Stimulated activated naive CD8-positive, alpha-beta T cell treated with anti-CD3 and anti-CD28 coated beads, Interleukin-15, amount 100 ng/mL, for 72 hours (primary cell): Measurements from ENCODE around the gene SEMA4F.
A peak's percentile ranks its signal among the peaks of the same experiment; 100 is the strongest.

Experiments used
- ATAC-seq: fragments of 150-1000 bp; cut with Tn5 transposase; 2 replicates; pipeline ENCODE4 v1.10.0; 2021; ENCODE audit warnings: mild to moderate bottlenecking, moderate library complexity
- DNase-seq, 2 donors: peaks; one replicate each; pipeline ENCODE4 v3.0.0; 2021 to 2022
- H3K27ac Mint-ChIP-seq, 2 donors: one replicate each; pipeline ENCODE4 v1.8.0; 2022; ENCODE audit warnings: mild to moderate bottlenecking in 2 of 2, mixed read lengths in 2 of 2, moderate library complexity in 2 of 2
- H3K27me3 Mint-ChIP-seq: one replicate; pipeline ENCODE4 v1.8.0; 2022; ENCODE audit warnings: mixed read lengths
- H3K4me1 Mint-ChIP-seq: one replicate; pipeline ENCODE4 v1.8.0; 2022; ENCODE audit warnings: mild to moderate bottlenecking, mixed read lengths
- H3K4me3 Mint-ChIP-seq, 2 donors: one replicate each; pipeline ENCODE4 v1.8.0; 2022; ENCODE audit warnings: mild to moderate bottlenecking in 2 of 2, mixed read lengths in 2 of 2, moderate library complexity in 1 of 2
- H3K9me3 Mint-ChIP-seq, 2 donors: one replicate each; pipeline ENCODE4 v1.8.0; 2022; ENCODE audit warnings: mixed read lengths in 2 of 2

SEMA4F gene

DNA sequence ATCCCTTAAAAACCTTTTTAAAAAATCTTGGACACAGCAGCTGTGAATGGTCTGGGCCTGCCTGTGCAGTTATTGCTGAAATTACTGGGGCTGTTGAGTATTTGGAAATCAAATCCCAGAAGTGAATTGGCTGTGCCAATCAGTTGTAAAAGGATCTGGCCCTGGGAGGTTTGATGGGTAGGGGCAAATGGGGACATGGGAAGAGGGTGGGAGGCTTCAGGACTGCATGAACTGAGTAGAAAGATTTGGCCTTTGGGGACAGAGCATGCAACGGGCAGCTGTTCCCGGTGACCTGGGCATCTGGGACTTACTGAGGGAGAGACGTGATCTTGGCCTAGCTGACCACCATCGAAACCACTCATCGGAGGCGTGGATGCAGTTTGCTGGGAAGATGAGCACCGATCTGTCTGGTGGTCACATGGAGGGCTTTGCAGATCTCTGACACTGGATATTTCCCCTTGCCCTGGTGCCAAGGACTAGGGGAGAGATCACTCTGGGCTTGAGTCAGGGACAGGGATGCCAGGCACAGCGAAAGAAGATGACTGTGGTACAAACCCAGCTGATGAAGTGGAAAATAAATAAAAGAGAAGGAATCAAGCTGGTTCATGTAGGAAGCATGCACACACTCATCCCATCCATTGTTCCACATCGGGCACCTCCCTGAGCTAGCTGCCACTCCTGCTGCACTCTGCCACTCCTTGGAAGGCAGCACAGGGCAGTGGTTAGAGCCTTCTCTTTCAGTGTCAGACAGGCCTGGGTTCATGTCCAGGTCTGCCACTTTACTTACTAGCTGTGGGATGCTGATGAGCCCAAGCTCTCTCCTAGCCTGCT is 58.4 kb downstream of the SEMA4F start:
- no peak for ATAC-seq
- H3K4me1 Mint-ChIP-seq: no peaks in the 10 kb centered on the region
- H3K27me3 Mint-ChIP-seq: no peaks in the 10 kb centered on the region
- H3K4me3 Mint-ChIP-seq: no peak overlapping the region
- H3K27ac Mint-ChIP-seq: no peak overlapping the region
- H3K9me3 Mint-ChIP-seq: no peaks in the 10 kb centered on the region
- DNase-seq: no peak

DNA sequence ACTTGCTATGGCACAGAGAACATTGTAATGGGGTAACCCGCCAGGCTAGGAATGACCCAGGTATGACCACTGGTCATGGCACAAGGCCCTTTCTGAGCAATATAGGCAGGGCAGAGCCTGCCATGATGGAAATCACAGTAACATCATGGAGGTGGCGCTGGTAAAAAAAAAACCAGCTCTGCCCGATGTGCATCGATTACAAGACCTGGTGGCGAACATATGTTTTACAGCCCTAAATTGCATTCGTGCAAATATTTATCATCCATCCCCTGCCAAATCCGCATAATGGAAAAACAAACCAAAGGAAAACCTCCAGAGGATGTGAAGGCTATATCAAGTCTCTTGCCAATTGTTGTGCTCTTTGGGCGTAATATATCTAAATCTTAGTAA is 60.6 kb downstream of the SEMA4F start:
- Mint-ChIP-seq H3K9me3 (no peaks in the 10 kb centered on the region), H3K4me1 (no peaks in the 10 kb centered on the region), H3K27me3 (no peaks in the 10 kb centered on the region), H3K4me3 (peak overlapping the region; percentile 84 to 88), H3K27ac (no peak overlapping the region)
- no peak for DNase-seq
- ATAC-seq: no peak

DNA sequence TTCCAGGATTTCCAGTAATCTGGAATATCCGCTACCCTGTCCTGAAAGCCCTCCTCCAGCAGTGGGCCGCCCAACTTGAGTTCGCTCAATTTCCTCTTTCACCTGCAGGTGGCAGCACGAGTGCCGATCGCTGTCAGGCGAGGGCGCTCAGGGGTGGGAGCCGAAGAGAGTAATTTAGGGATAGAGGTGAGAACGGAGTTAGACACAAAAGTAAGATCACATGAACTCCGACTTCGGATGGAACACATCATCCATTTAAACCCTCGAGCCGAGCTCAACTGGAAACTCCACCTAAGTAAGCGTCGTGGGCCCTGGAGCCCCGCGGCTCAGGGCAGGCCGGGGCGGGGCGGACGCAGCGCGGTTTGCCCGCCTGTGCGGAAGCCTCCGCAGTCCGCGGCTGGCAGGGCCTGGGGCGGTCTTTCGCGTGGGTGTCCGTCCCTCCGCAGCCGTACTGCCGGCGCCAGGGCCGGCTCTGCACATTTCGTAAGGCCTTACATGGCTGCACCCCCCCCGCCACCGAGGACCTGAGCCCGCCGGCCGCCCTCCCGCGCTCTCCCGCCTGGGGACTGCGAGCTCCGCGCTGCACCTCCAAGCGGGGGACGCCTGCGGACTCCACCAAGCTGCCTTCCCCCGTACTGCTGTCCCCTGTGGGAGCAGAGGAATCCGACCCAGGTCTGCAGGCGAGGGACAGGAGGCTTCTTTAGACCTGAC is 61.2 kb downstream of the SEMA4F start:
- Mint-ChIP-seq H3K4me3 (peak overlapping the region; percentile 84 to 88), H3K27me3 (no peaks in the 10 kb centered on the region), H3K4me1 (no peaks in the 10 kb centered on the region), H3K27ac (no peak overlapping the region), H3K9me3 (no peaks in the 10 kb centered on the region)
- DNase-seq (peak; percentile 80 to 81), ATAC-seq (peak; percentile 92)

DNA sequence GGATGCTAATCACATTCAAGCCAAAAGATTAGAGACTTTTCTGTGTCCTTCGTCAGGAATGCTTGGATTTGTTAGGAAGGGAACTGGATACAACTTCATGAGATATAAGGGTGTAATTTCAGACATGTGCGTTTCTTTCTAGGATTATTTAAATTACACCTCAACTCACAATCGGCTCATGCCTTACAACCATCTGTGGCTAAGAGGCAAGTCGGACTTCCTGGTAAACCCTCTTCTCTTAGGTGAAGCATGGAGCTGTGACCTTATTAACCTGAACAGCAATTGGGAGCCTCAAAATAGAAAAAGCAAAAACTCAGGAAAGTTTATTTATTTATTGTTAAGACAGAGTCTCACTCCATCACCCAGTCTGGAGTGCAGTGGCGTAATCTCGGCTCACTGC is 61.8 kb downstream of the SEMA4F start:
- Mint-ChIP-seq H3K9me3 (no peaks in the 10 kb centered on the region), H3K4me1 (no peaks in the 10 kb centered on the region), H3K4me3 (peak overlapping the region; percentile 79), H3K27ac (no peak overlapping the region), H3K27me3 (no peaks in the 10 kb centered on the region)
- no peak for ATAC-seq
- DNase-seq: no peak

- Mint-ChIP-seq H3K4me3 (no peak overlapping the region), H3K27me3 (peaks cover 8% of the 10 kb centered on the region), H3K9me3 (no peaks in the 10 kb centered on the region), H3K27ac (no peak overlapping the region), H3K4me1 (no peaks in the 10 kb centered on the region)
- ATAC-seq: no peak
- no peak for DNase-seq
Measured at GRCh38 chr2:74719066-74719465, 65.0 kb downstream of the SEMA4F start.

- DNase-seq (no peak), ATAC-seq (no peak)
- no peak overlapping the region for H3K27ac Mint-ChIP-seq
- no peaks in the 10 kb centered on the region for H3K4me1 Mint-ChIP-seq
- no peak overlapping the region for H3K4me3 Mint-ChIP-seq
- no peaks in the 10 kb centered on the region for H3K9me3 Mint-ChIP-seq
- H3K27me3 Mint-ChIP-seq: peaks cover 8% of the 10 kb centered on the region
Measured at GRCh38 chr2:74721316-74721715, 67.3 kb downstream of the SEMA4F start.

DNA sequence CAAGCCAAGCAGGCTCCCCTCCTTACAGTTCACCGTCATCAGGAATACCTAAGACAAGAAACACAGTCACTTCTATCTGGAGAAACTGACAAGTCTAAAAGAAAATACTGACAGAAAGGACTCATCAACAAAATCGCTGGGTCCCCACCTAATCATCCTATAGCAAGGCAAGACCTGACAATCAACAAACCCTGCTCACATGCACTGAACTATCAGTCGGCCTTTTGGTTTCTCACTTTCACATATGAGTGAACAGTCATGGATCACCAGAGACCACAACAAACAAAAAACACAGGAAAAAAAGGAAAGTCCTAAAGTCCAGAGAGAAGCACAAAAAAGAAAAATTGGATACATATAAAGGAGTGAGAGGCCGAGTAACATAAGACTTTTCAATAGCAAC is 70.4 kb downstream of the SEMA4F start:
- no peak for ATAC-seq
- Mint-ChIP-seq H3K27ac (no peak overlapping the region), H3K4me3 (no peak overlapping the region)

DNA sequence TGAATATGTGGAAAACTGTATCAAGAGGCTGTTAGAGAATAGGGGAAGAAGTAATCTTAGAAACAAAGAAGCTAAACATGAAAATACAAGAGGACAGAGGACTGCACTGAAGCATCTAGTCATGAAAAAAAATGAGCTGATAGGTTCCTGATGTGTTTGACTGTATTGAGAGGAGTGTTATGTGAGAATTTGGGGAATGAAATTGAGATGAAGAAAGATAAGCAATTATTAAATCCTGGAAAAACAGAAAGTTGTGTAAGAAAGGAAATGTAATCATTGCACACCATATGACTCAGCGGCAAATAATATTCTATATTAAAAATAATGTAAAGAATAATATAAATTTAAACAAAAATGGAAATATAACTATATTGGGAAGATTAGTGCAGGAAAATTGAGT is 71.2 kb downstream of the SEMA4F start:
- peaks cover 8% of the 10 kb centered on the region for H3K27me3 Mint-ChIP-seq
- H3K4me3 Mint-ChIP-seq: no peak overlapping the region
- no peaks in the 10 kb centered on the region for H3K9me3 Mint-ChIP-seq
- no peak overlapping the region for H3K27ac Mint-ChIP-seq
- DNase-seq (no peak), ATAC-seq (no peak)
- no peaks in the 10 kb centered on the region for H3K4me1 Mint-ChIP-seq

More for the DNA sequence above, 70.4 kb downstream of the SEMA4F start:
- DNase-seq: no peak
- Mint-ChIP-seq H3K27me3 (peaks cover 8% of the 10 kb centered on the region), H3K9me3 (no peaks in the 10 kb centered on the region), H3K4me1 (no peaks in the 10 kb centered on the region)

- H3K4me3 Mint-ChIP-seq: no peak overlapping the region
- H3K9me3 Mint-ChIP-seq: no peaks in the 10 kb centered on the region
- DNase-seq (no peak), ATAC-seq (no peak)
- no peaks in the 10 kb centered on the region for H3K4me1 Mint-ChIP-seq
- peak overlapping the region in 1 of 2 donors; percentile 17 for H3K27ac Mint-ChIP-seq
- peaks cover 9% of the 10 kb centered on the region for H3K27me3 Mint-ChIP-seq
Measured at GRCh38 chr2:74728842-74729241, 74.8 kb downstream of the SEMA4F start.

GRCh38 chr2:74730530-74730929 is 76.5 kb downstream of the SEMA4F start:
- no peak for DNase-seq
- no peak for ATAC-seq
- Mint-ChIP-seq H3K4me1 (peaks cover 7% of the 10 kb centered on the region), H3K27me3 (peaks cover 9% of the 10 kb centered on the region), H3K9me3 (no peaks in the 10 kb centered on the region), H3K27ac (no peak overlapping the region), H3K4me3 (no peak overlapping the region)
